ENCODE data around the gene INTS4.
"Not testable (repeated sequence)": the region's sequence is repeated elsewhere in the genome, so short reads cannot be mapped to it uniquely, and the experiment has no call there.

The INTS4 gene

GRCh38 chr11:78022397-78023396, 28.2 kb upstream of the INTS4 start, which contains the start of gene KCTD14:
Gene KCTD14, minus strand, starts transcription at chr11:78023276. Its CDS starts 27 bp downstream, at chr11:78023249.
- no peak for DNase-seq

DNA sequence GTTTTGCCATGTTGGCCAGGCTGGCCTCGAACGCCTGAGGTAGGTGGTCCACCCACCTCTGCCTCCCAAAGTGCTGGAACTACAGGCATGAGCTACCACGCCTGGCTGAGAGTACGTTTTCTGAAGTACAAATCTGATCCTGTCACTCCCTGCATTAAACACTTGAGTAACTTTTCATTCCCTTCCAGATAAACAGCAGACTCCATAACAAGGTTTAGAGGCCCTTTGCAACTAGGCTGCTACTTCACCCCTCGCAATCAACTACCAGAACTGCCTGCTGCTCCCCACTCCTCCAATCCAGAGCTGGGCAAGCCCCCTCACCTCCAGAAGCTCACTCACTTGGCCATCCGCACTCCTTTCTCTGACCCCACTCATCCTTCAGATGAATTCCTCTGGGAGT, 27.1 kb upstream of the INTS4 start:
- DNase-seq, result no peak

DNA sequence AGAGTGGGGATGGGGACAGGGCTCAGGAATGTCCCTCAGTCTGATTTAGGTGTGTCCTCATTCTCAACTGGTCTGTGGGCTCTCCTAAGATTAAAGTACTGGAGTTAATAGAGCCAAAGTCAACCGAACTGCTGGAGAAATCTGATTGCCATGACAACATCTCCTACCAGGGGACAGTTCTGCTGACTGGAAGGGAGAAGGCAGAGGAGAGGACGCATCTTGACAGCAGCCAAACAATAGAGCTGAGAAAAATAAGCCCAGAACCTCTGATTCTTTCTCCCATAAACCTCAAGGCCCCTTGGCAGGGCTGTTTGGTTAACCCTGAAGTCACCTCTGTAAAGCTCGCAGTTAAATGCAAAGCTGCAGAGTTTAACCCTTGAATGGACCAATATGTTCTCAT, 25.8 kb upstream of the INTS4 start:
- no peak for DNase-seq

DNA sequence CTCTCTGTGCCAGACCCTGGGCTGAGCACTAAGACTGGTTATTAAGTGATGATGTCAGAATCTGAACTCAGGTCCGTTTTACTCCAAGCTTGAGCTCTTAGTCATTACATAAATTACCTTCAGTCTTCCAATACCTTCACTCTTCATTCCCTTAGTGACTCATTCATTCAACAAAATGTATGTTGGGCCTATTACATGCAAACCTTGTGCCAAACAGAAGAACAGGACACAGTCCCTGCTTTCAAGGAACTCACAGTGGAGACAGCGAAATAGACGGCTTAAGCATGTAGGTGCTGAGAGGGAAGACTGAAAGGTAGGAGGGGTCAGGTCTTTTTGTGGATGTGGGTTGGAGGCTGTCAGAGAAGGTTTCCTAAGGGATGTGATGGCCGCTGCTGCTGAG, 25.3 kb upstream of the INTS4 start:
- DNase-seq, result no peak

- no peak for DNase-seq
Measured at GRCh38 chr11:78015878-78016277, 21.4 kb upstream of the INTS4 start.

GRCh38 chr11:78014937-78015520, 20.6 kb upstream of the INTS4 start:
- not testable (repeated sequence) for DNase-seq

DNA sequence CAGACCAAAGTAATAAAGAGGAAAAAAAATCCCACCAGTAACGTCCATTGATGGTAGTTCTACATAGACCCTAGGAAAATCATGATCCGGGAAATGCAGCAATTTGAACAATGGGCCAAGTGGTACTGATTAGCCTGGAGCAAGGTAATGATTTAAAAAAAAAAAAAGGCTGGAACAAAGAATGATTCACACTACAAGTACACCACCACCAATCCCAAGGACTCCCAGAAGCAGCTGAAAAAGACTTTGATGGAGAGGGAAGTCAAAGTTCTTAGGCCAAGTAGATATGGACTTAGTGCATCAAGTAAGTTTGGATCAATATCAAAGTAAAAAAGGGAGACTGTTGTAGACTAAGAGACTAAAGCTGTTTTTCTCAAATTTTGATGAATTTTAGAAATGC, 16.8 kb upstream of the INTS4 start:
- no peak for DNase-seq

DNA sequence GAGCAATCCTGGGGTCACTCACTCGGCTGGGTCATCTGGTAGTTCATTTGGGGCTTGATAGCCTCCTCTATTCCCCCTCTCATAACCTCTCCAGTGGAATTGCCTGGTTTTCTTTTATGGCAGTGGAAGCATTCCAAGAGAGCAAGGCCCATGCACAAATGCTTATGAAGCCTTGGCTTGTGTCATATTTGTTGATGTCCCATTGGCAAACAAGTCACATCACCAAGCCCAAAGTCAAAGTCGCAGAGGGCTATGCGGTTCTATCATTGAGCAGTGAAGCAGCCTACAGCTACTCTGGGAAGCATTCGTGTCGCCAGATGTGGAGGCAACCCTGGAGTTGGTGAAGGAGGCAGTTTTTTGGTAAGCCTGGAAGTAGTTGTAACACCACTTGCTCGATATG, 16.3 kb upstream of the INTS4 start:
- DNase-seq, result no peak

DNA sequence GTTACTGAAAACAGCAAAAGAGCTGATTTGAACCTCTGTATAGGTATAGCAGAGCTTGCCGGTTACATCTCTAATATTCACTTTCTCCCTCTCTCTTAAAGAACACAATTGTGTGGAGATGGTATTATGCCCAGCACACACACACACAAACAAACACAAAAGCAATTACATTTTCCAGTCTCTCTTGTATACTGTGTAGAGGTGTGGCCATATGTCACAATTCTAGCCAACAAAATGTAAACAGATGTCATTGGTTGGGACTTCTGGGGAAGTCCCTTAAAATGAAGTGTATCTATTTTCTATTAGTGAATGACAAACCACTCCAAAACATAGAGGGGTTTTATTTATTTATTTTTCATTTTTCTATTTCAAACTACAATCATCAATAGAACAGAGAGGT, 15.8 kb upstream of the INTS4 start:
- DNase-seq, result no peak

- no peak for DNase-seq
Measured at GRCh38 chr11:78009062-78009461, 14.6 kb upstream of the INTS4 start.

- DNase-seq, result peak; percentile 43
Measured at GRCh38 chr11:78000193-78000592, 5.7 kb upstream of the INTS4 start.

DNA sequence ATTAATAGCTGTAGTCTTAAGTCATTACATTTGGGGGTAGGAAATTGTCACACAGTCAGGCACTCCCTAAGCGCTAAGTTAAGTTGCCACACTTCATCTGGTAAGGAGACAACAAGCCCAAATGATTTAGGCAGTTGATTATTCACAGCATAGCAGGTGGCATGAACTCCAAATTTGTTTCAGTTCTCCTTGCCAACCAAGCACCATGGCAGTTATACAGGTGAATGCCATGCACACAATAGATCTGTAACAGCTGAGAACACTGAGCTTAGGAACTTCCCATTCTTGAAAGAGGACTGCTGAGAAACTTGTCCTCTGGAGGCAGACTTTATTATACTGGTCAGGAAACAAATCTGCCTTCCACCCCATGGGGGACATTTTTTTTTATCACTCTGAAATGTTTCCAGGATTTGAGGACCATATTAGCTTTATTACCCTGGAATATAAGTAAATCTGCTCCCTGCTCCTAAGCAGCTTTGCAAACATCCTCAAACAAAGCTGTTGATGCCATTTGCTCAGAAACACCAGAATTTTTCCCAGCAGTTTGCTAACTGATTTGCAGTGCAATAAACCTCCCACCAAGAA, 5.1 kb upstream of the INTS4 start:
- no peak for DNase-seq

GRCh38 chr11:77993902-77994301, 566 bp downstream of the INTS4 start:
- no peak for DNase-seq

- no peak for DNase-seq
Measured at GRCh38 chr11:77990981-77991380, 3.5 kb downstream of the INTS4 start.

GRCh38 chr11:77986456-77986855, 8.0 kb downstream of the INTS4 start:
- not testable (repeated sequence) for DNase-seq

GRCh38 chr11:77981346-77981947, 13.0 kb downstream of the INTS4 start:
- DNase-seq, result no peak

- DNase-seq, result no peak
Measured at GRCh38 chr11:77968337-77968736, 26.1 kb downstream of the INTS4 start.

GRCh38 chr11:77967753-77968152, 26.7 kb downstream of the INTS4 start:
- DNase-seq, result no peak

GRCh38 chr11:77967121-77967520, 27.3 kb downstream of the INTS4 start:
- no peak for DNase-seq

DNA sequence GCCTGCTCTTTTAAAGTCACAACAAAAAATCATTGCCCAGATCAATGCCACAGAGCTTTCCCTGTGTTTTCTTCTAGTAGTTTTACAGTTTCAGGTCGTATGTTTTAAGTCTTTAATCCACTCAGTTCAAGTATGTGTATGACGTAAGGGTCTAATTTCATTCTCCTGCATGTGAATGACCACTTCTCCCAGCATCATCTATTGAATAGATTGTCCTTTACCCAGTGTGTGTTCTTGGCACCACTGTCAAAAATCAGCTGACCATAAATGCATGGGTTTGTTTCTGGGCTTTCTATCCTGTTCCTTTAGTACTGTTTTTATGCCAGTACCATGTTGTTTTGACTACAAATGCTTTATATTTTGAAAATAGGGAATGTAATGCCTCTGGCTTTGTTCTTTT, 28.1 kb downstream of the INTS4 start:
- DNase-seq, result no peak

- no peak for DNase-seq
Measured at GRCh38 chr11:77959434-77959833, 35.0 kb downstream of the INTS4 start.

- not testable (repeated sequence) for DNase-seq
Measured at GRCh38 chr11:77958583-77959177, 35.8 kb downstream of the INTS4 start.

DNA sequence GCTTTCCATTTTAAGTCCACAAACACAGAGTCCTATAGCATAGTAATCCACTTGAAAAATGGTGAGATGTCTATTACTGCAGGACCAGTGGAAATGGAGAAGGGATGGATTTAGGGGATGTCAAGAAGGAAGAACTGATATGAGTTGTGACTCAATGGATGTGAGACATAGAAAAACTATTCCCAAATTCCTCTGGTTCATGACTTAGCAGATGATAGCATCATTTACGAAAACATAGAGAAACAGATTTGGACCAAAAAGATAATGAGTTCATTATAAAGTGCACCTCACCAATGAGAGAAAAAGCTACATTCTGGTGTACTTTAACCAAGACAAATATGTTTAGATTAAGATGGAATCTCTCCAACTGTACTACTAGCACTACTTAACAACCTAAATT, 51.2 kb downstream of the INTS4 start:
- DNase-seq, result not testable (repeated sequence)
